ENCODE measurements around the gene AADACL3. TPM values are rescaled to one million over a fixed set of nuclear protein-coding genes. Genes with fewer than 3 reads are reported as not detected.

AADACL3 gene
- total and polyA plus RNA-seq, 2 experiments from 2014 or later: 0.10 TPM; not detected in 1

GRCh38 chr1:12706061-12706460 lies 9.8 kb upstream of the AADACL3 start:
- H3K9me2 ChIP-seq (replicated peaks; ENCODE audit: insufficient read depth): no peaks in the 10 kb centered on the region
- H3K36me3 ChIP-seq (replicated peaks; ENCODE audit: insufficient read depth, low read depth): no peaks in the 10 kb centered on the region
- no peak overlapping the region for H2AFZ ChIP-seq
- H3K4me1 ChIP-seq (ENCODE audit: insufficient read depth): peaks cover 14% of the 10 kb centered on the region
- H3K27ac ChIP-seq: no peak overlapping the region
- no peak for DNase-seq (ENCODE audit: low spot score)
- H3K9me3 ChIP-seq (ENCODE audit: low read depth): no peaks in the 10 kb centered on the region
- no peak overlapping the region for H3K4me2 ChIP-seq
- H4K20me1 ChIP-seq (ENCODE audit: insufficient read depth, poor library complexity, severe bottlenecking): no peaks in the 10 kb centered on the region
- TF ChIP-seq EZH2 (IDR thresholded peaks at IDR 0.05; ENCODE audit: borderline replicate concordance) (no peak), EZH2phosphoT487 (IDR thresholded peaks at IDR 0.05; ENCODE audit: low read depth, severe bottlenecking, unreplicated experiment) (no peak), CTCF (IDR thresholded peaks at IDR 0.05; ENCODE audit: poor library complexity) (no peak)
- no peaks in the 10 kb centered on the region for H3K79me2 ChIP-seq
- H3K4me3 ChIP-seq: no peak overlapping the region
- no peaks in the 10 kb centered on the region for H3K27me3 ChIP-seq
- WGBS (ENCODE audit: low lambda C conversion rate, missing lambda C conversion rate): 85% methylated on average over 3 of the region's 3 CpGs

GRCh38 chr1:12708396-12709090 lies 7.4 kb upstream of the AADACL3 start:
- Histone ChIP-seq H3K79me2 (no peaks in the 10 kb centered on the region), H4K20me1 (ENCODE audit: insufficient read depth, poor library complexity, severe bottlenecking) (no peaks in the 10 kb centered on the region), H3K27ac (peak overlapping the region; percentile 89), H3K36me3 (replicated peaks; ENCODE audit: insufficient read depth, low read depth) (no peaks in the 10 kb centered on the region), H3K4me2 (peak overlapping the region; percentile 31), H3K4me1 (ENCODE audit: insufficient read depth) (peaks cover 14% of the 10 kb centered on the region), H3K9me2 (replicated peaks; ENCODE audit: insufficient read depth) (no peaks in the 10 kb centered on the region), H3K27me3 (no peaks in the 10 kb centered on the region), H2AFZ (no peak overlapping the region), H3K9me3 (ENCODE audit: low read depth) (no peaks in the 10 kb centered on the region), H3K4me3 (no peak overlapping the region)
- TF ChIP-seq EZH2 (IDR thresholded peaks at IDR 0.05; ENCODE audit: borderline replicate concordance): no peak
- no peak for TF ChIP-seq CTCF (IDR thresholded peaks at IDR 0.05; ENCODE audit: poor library complexity)
- no peak for TF ChIP-seq EZH2phosphoT487 (IDR thresholded peaks at IDR 0.05; ENCODE audit: low read depth, severe bottlenecking, unreplicated experiment)
- DNase-seq (ENCODE audit: low spot score): peak; percentile 58
- 61% methylated on average over 4 of the region's 4 CpGs for WGBS (ENCODE audit: low lambda C conversion rate, missing lambda C conversion rate)

GRCh38 chr1:12709091-12709491 lies 6.8 kb upstream of the AADACL3 start:
- Histone ChIP-seq H4K20me1 (ENCODE audit: insufficient read depth, poor library complexity, severe bottlenecking) (no peaks in the 10 kb centered on the region), H3K27me3 (no peaks in the 10 kb centered on the region), H2AFZ (no peak overlapping the region), H3K4me3 (no peak overlapping the region), H3K9me2 (replicated peaks; ENCODE audit: insufficient read depth) (no peaks in the 10 kb centered on the region), H3K4me2 (peak overlapping the region; percentile 31), H3K79me2 (no peaks in the 10 kb centered on the region), H3K27ac (peak overlapping the region; percentile 89), H3K36me3 (replicated peaks; ENCODE audit: insufficient read depth, low read depth) (no peaks in the 10 kb centered on the region), H3K4me1 (ENCODE audit: insufficient read depth) (peaks cover 14% of the 10 kb centered on the region), H3K9me3 (ENCODE audit: low read depth) (no peaks in the 10 kb centered on the region)
- DNase-seq (ENCODE audit: low spot score): peak; percentile 18
- WGBS (ENCODE audit: low lambda C conversion rate, missing lambda C conversion rate): 22% methylated on average over 1 of the region's 1 CpG
- TF ChIP-seq EZH2 (IDR thresholded peaks at IDR 0.05; ENCODE audit: borderline replicate concordance) (no peak), CTCF (IDR thresholded peaks at IDR 0.05; ENCODE audit: poor library complexity) (no peak), EZH2phosphoT487 (IDR thresholded peaks at IDR 0.05; ENCODE audit: low read depth, severe bottlenecking, unreplicated experiment) (no peak)

Measured in hepatocyte (in vitro differentiated cells).